Measurements from ENCODE around the gene STX7.

Gene STX7

DNA sequence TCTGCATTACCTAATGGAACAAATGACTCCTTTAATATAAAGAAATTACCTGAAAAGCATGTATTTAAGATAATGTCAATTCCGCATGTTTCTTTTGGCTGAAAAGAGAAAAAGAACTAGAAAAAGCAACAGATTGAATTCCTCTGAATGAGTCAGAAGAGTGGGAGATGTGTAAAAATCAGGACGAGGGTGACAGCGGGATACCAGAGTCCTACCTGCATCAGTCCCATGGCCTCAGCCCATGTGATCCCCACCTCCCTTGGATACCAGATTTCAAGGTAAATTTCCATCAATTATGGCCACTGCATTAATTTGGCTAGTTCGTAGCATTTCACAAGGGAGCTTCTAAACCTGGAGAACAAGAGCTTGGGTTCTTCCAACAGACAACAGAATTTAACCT is 101.6 kb downstream of the STX7 start:
- TF ChIP-seq, protein P1, sequence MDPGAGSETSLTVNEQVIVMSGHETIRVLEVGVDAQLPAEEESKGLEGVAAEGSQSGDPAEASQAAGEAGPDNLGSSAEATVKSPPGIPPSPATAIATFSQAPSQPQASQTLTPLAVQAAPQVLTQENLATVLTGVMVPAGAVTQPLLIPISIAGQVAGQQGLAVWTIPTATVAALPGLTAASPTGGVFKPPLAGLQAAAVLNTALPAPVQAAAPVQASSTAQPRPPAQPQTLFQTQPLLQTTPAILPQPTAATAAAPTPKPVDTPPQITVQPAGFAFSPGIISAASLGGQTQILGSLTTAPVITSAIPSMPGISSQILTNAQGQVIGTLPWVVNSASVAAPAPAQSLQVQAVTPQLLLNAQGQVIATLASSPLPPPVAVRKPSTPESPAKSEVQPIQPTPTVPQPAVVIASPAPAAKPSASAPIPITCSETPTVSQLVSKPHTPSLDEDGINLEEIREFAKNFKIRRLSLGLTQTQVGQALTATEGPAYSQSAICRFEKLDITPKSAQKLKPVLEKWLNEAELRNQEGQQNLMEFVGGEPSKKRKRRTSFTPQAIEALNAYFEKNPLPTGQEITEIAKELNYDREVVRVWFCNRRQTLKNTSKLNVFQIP (CRISPR knock-in tag; IDR thresholded peaks at IDR 0.05; ENCODE audit: borderline replicate concordance, low read depth) = no peak
- TF ChIP-seq RARB (CRISPR knock-in tag; IDR thresholded peaks at IDR 0.05) (no peak), ZNF565 (CRISPR knock-in tag; conservative IDR thresholded peaks at IDR 0.05; ENCODE audit: low read depth) (no peak), BACH2 (CRISPR knock-in tag; IDR thresholded peaks at IDR 0.05; ENCODE audit: borderline replicate concordance) (no peak), CSDC2 (CRISPR knock-in tag; IDR thresholded peaks at IDR 0.05) (no peak), TCF4 (CRISPR knock-in tag; IDR thresholded peaks at IDR 0.05; ENCODE audit: borderline replicate concordance) (no peak), ZC3H10 (CRISPR knock-in tag; IDR thresholded peaks at IDR 0.05) (no peak), ZFP30 (CRISPR knock-in tag; IDR thresholded peaks at IDR 0.05) (no peak), ZNF8 (CRISPR knock-in tag; IDR thresholded peaks at IDR 0.05) (no peak)
- ATAC-seq = peak; percentile 45

DNA sequence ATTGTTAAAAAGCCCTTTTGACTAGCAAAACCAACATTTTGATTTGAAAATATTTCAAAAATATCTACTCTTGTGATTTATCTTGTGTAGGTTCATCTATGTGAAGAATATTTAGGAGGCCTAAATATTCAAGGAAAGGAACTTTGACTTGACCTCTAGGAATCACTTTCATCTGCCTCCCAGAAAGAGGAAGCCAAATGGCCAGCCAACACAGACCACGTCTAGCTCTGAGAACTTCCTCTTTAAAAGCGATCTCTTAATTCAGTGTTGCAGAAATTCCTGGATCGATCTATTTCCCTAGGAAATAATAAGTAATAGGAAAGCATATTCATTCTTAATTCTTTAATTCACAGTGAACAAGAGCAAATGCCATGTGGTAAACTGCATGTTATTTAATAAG is 102.1 kb downstream of the STX7 start:
- no peak for TF ChIP-seq ZNF8 (CRISPR knock-in tag; IDR thresholded peaks at IDR 0.05)
- TF ChIP-seq, protein P2, sequence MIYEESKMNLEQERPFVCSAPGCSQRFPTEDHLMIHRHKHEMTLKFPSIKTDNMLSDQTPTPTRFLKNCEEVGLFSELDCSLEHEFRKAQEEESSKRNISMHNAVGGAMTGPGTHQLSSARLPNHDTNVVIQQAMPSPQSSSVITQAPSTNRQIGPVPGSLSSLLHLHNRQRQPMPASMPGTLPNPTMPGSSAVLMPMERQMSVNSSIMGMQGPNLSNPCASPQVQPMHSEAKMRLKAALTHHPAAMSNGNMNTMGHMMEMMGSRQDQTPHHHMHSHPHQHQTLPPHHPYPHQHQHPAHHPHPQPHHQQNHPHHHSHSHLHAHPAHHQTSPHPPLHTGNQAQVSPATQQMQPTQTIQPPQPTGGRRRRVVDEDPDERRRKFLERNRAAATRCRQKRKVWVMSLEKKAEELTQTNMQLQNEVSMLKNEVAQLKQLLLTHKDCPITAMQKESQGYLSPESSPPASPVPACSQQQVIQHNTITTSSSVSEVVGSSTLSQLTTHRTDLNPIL (CRISPR knock-in tag; IDR thresholded peaks at IDR 0.05; ENCODE audit: low read depth) = no peak
- TF ChIP-seq GLIS3 (CRISPR knock-in tag; IDR thresholded peaks at IDR 0.05) = no peak
- no peak for TF ChIP-seq ZNF70 (CRISPR knock-in tag; IDR thresholded peaks at IDR 0.05)
- TF ChIP-seq ZFP3 (CRISPR knock-in tag; IDR thresholded peaks at IDR 0.05) = no peak
- no peak for TF ChIP-seq OSR1 (CRISPR knock-in tag; IDR thresholded peaks at IDR 0.05)
- TF ChIP-seq ZFP30 (CRISPR knock-in tag; IDR thresholded peaks at IDR 0.05) = no peak
- TF ChIP-seq TCF4 (CRISPR knock-in tag; IDR thresholded peaks at IDR 0.05; ENCODE audit: borderline replicate concordance) = no peak
- TF ChIP-seq ZC3H10 (CRISPR knock-in tag; IDR thresholded peaks at IDR 0.05) = no peak
- TF ChIP-seq, protein P3, sequence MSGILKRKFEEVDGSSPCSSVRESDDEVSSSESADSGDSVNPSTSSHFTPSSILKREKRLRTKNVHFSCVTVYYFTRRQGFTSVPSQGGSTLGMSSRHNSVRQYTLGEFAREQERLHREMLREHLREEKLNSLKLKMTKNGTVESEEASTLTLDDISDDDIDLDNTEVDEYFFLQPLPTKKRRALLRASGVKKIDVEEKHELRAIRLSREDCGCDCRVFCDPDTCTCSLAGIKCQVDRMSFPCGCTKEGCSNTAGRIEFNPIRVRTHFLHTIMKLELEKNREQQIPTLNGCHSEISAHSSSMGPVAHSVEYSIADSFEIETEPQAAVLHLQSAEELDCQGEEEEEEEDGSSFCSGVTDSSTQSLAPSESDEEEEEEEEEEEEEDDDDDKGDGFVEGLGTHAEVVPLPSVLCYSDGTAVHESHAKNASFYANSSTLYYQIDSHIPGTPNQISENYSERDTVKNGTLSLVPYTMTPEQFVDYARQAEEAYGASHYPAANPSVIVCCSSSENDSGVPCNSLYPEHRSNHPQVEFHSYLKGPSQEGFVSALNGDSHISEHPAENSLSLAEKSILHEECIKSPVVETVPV (CRISPR knock-in tag; IDR thresholded peaks at IDR 0.05) = no peak
- TF ChIP-seq ISL1 (CRISPR knock-in tag; IDR thresholded peaks at IDR 0.05) = no peak
- TF ChIP-seq BACH2 (CRISPR knock-in tag; IDR thresholded peaks at IDR 0.05; ENCODE audit: borderline replicate concordance) = no peak
- no peak for ATAC-seq

DNA sequence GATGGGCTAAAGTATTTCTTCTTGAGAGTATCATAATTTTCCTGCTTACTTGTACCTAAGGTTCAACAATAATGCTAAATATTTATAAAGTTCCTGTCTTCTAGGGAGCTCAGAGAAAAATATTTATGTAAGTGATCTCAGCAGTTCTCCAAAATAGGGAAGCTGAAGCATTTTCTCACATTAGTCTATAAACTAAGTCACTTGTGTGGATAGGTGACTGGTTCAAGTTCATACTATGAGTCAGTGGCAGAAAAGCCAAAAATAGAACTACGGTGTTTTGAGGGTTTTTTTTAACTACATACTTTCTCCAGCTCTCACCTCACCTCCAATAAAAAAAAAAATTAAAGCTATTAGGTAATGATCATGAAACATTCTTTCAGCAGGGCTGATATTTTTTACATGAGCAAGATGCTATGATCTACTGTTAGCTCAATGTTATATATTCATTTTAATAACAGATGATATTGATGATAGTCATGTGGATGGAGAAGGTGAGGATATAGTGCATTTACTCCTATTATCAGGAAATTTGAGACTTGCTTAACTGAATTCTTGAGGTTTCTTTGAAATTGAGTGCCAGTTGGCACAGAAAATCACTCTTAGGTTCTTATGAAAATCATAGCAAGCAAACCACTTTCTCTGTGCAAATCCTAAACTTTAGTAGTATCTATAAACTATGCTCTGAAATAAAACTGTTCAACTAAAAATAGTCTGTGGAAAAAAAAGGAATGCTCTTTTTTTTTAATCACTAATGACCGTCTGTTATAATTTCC is 107.6 kb downstream of the STX7 start:
- TF ChIP-seq, protein P3 (CRISPR knock-in tag; IDR thresholded peaks at IDR 0.05) = no peak
- no peak for TF ChIP-seq RARB (CRISPR knock-in tag; IDR thresholded peaks at IDR 0.05)
- no peak for TF ChIP-seq PPARA (CRISPR knock-in tag; IDR thresholded peaks at IDR 0.05; ENCODE audit: borderline replicate concordance)
- TF ChIP-seq GLIS3 (CRISPR knock-in tag; IDR thresholded peaks at IDR 0.05) = no peak
- no peak for TF ChIP-seq ZC3H10 (CRISPR knock-in tag; IDR thresholded peaks at IDR 0.05)
- no peak for TF ChIP-seq SNAI2 (CRISPR knock-in tag; IDR thresholded peaks at IDR 0.05)
- TF ChIP-seq ZNF565 (CRISPR knock-in tag; conservative IDR thresholded peaks at IDR 0.05; ENCODE audit: low read depth) = no peak
- no peak for TF ChIP-seq ARNTL (CRISPR knock-in tag; IDR thresholded peaks at IDR 0.05; ENCODE audit: borderline replicate concordance, low read depth)
- TF ChIP-seq OSR1 (CRISPR knock-in tag; IDR thresholded peaks at IDR 0.05) = no peak
- TF ChIP-seq CSDC2 (CRISPR knock-in tag; IDR thresholded peaks at IDR 0.05) = no peak
- TF ChIP-seq, protein P4, sequence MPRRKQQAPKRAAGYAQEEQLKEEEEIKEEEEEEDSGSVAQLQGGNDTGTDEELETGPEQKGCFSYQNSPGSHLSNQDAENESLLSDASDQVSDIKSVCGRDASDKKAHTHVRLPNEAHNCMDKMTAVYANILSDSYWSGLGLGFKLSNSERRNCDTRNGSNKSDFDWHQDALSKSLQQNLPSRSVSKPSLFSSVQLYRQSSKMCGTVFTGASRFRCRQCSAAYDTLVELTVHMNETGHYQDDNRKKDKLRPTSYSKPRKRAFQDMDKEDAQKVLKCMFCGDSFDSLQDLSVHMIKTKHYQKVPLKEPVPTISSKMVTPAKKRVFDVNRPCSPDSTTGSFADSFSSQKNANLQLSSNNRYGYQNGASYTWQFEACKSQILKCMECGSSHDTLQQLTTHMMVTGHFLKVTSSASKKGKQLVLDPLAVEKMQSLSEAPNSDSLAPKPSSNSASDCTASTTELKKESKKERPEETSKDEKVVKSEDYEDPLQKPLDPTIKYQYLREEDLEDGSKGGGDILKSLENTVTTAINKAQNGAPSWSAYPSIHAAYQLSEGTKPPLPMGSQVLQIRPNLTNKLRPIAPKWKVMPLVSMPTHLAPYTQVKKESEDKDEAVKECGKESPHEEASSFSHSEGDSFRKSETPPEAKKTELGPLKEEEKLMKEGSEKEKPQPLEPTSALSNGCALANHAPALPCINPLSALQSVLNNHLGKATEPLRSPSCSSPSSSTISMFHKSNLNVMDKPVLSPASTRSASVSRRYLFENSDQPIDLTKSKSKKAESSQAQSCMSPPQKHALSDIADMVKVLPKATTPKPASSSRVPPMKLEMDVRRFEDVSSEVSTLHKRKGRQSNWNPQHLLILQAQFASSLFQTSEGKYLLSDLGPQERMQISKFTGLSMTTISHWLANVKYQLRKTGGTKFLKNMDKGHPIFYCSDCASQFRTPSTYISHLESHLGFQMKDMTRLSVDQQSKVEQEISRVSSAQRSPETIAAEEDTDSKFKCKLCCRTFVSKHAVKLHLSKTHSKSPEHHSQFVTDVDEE (CRISPR knock-in tag; IDR thresholded peaks at IDR 0.05) = no peak
- ATAC-seq = no peak

Measured in SK-N-SH treated with all-trans-retinoic acid at 6 μM for 48 hours (cell line).